Esophagus squamous epithelium (tissue), 4 donors: ENCODE data around the gene ZNF519.
"Not testable (repeated sequence)": the region's sequence is repeated elsewhere in the genome, so short reads cannot be mapped to it uniquely, and the experiment has no call there.

Experiments used
- CTCF ChIP-seq, 6 experiments: fragments of 450-650 bp in 4 of 6; fragments of 200-600 bp in 2 of 6; sonication (generic) in 2 of 6; IDR thresholded peaks; one replicate each; pipeline ENCODE4 v1.5.1; 2016 to 2019; ENCODE audit warnings: antibody characterized with exemption in 6 of 6, mild to moderate bottlenecking in 4 of 6, moderate library complexity in 4 of 6
- POLR2A ChIP-seq, 4 donors: fragments of 450-650 bp; IDR thresholded peaks; one replicate each; pipeline ENCODE4 v1.6.1; 2017; ENCODE audit warnings: antibody characterized with exemption in 4 of 4, mild to moderate bottlenecking in 4 of 4, moderate library complexity in 3 of 4

- TF ChIP-seq POLR2A, CTCF (IDR thresholded peaks at IDR 0.05): not testable (repeated sequence)
Observed at GRCh38 chr18:14150766-14151165, 18.5 kb upstream of the ZNF519 start.
